Spleen (tissue), 7 donors: ENCODE results near the gene IFFO2.

Experiments
- CTCF ChIP-seq, 11 experiments: fragments of 200-600 bp in 7 of 11; fragments of 450-650 bp in 4 of 11; sonication (generic) in 4 of 11; IDR thresholded peaks in 8 of 11; conservative IDR thresholded peaks in 3 of 11; 1 replicate in 7 of 11; 2 replicates in 4 of 11; pipeline versions ENCODE4 v1.4.0 to v1.8.0; 2016 to 2021; ENCODE audit warnings: antibody characterized with exemption in 11 of 11, inconsistent platforms in 4 of 11, mild to moderate bottlenecking in 1 of 11
- POLR2A ChIP-seq, 3 donors: fragments of 450-650 bp; IDR thresholded peaks; one replicate each; pipeline ENCODE4 v1.5.1; 2017; ENCODE audit warnings: antibody characterized with exemption in 3 of 3, mild to moderate bottlenecking in 1 of 3
- POLR2AphosphoS5 ChIP-seq, 3 donors: sonication (generic); formaldehyde crosslinking; IDR thresholded peaks; one replicate each; pipeline ENCODE4 v1.5.1; 2017; ENCODE audit warnings: antibody characterized with exemption in 3 of 3
- donor health status: DM: no; HTN: no; CAD: no; lungs with moderate emphysema.
- donor health status: DM: no; HTN: no; CAD: no.
- donor health status: DM: no; HTN: no; CAD: no.

- TF ChIP-seq CTCF (IDR thresholded peaks at IDR 0.05 in 8 of 11, conservative IDR thresholded peaks at IDR 0.05 in 3 of 11) = no peak
- TF ChIP-seq POLR2A (IDR thresholded peaks at IDR 0.05) = no peak
- TF ChIP-seq POLR2AphosphoS5 (IDR thresholded peaks at IDR 0.05) = no peak
These were observed 10.7 kb upstream of the IFFO2 start for GRCh38 chr1:18967066-18967690.
